C4-2B (cell line): ENCODE results near the gene NR5A2.

ENCODE experiments used
- H3K27ac ChIP-seq: fragments of 450-650 bp; 2 replicates; pipeline ENCODE4 v1.5.1; 2017
- CTCF ChIP-seq: fragments of 450-650 bp; conservative IDR thresholded peaks from 2 replicates; pipeline ENCODE4 v1.5.1; 2017; ENCODE audit warnings: mild to moderate bottlenecking
- ZFX ChIP-seq: fragments of 450-650 bp; IDR thresholded peaks from 2 replicates; pipeline ENCODE4 v1.6.1; 2017

NR5A2 gene

DNA sequence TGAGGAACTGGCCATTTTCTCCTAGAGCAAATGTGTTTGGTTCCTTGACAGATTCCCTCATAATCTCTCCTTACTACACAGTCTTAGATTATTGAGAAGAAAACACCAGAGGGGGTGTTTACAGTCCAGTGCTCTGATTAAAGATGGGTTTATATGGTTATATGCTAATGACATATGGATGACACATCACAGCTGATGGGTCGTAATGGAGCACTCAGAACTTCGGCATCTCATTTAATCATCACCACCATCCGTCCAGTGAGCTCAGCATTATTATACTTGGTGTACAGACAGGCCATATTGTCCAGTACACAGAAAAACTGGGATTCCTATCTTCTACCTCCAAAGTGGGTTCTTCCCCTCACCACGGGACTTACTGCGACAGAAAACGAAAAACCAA lies 22.3 kb upstream of the NR5A2 start:
- no peak overlapping the region for H3K27ac ChIP-seq
- TF ChIP-seq ZFX (no peak), CTCF (no peak)

DNA sequence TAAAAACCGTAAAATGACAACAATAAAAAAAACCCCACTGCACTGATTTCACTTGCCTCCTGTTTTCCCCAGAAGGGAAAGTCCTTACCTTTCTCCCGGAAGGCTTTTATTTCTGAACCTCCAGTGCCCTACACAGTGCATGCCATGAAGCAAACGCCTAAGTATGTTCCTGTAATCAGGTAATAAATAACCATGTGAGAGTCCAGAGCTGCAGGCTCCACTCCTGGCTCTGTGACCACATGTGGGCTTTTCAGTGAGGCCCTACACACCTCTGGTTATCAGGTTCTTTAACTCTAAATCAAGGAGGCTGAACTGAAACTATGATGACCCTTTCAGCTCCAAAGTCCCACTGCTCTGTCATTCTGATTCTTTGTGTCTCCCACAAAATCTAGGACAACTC lies 20.8 kb upstream of the NR5A2 start:
- TF ChIP-seq CTCF (no peak), ZFX (no peak)
- H3K27ac ChIP-seq: no peak overlapping the region

- H3K27ac ChIP-seq: no peak overlapping the region
- no peak for TF ChIP-seq ZFX
- no peak for TF ChIP-seq CTCF
Measured at GRCh38 chr1:200015811-200016210, 11.7 kb upstream of the NR5A2 start.

DNA sequence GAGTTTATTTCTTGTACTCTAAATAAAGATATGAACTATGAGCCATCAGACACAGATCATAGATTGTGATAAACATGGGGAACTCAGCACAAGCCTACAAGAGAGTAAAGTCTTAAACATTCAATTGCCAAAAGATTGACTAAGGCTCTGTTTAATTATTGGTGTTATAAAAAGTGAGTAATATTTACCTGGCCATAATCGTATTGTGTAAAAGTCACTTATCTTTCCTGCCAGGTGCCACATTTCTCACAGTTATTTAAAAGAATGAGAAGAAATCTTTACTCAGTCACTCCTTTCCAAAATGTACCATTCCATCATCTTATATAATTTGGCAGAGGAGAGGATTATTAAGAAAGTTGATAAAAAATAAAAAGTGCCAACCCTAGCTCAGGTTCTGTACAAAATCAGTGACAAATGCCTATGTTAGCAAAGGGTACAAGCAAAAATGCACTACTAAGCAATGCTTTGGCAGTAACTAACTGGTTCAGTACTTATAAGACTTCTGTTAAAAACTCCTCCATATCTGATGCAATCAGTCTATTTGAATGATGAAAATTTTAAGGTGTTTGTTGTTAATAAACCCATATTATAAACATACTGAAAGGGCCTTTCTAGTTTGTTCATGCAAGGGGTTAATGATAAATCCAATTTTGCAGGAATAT lies 5.8 kb upstream of the NR5A2 start:
- H3K27ac ChIP-seq: no peak overlapping the region
- TF ChIP-seq ZFX (no peak), CTCF (no peak)

DNA sequence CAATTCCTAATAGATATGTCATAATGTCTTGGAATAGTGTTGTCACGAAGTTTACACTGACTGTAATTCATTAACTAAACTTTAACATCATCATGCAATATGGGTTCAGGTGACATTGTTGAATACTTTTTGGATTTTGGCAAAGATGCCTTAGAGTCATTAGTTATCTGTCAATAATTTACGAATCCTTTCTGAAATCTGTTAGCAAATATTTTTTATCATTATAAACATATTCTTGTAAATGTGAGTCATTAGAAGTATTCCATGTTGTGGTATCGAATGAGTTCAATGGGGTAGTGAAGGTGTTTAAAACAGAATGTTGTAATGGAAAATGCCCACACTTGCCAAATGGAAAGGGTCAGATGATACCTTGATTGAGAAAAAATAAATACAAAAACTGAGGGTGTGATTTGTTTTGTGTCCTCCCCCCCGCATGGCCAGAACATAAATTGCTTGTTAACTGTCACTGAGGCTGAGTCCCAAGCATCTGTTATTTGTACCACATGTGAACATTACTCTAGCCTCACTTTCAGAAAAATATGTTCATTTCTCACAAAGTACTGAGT lies 5.2 kb upstream of the NR5A2 start:
- TF ChIP-seq CTCF (no peak), ZFX (no peak)

DNA sequence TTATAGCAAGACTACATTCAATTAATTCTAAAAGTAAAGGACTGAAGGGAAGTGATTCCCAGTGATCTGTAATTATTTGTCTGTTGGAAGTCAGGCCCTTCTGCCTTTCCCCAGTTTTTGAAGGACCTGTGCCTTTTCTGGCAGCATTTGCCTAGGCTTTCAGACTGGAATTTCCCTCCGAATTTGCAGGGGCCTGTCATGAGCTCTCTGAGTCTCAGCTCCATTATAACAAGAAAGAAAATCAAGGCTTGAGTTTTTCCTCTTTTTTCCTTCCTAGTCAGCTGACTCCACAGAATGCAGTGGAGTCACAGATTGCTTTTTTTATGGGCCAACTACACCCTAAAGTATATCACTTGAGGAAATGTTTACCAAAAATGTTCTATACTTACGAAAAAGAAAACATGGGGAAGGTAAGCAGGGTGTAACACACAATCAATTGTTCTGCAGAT lies 1.1 kb downstream of the NR5A2 start:
- TF ChIP-seq CTCF (no peak), ZFX (no peak)
- H3K27ac ChIP-seq: peak overlapping the region; percentile 25; the same call in 1 of the 2 replicates

More for the DNA sequence above, 5.2 kb upstream of the NR5A2 start:
- no peak overlapping the region for H3K27ac ChIP-seq

- no peak for TF ChIP-seq ZFX
- no peak for TF ChIP-seq CTCF
Measured at GRCh38 chr1:200029035-200029821, 1.7 kb downstream of the NR5A2 start.

More at GRCh38 chr1:200029035-200029821, 1.7 kb downstream of the NR5A2 start:
- peak overlapping the region; percentile 25; the same call in 1 of the 2 replicates for H3K27ac ChIP-seq
